SJCRH30 (cell line): ENCODE measurements around the gene SELENOH. TPM values are rescaled to one million over a fixed set of nuclear protein-coding genes. Genes with fewer than 3 reads are reported as not detected.
"Not testable (repeated sequence)": the region's sequence is repeated elsewhere in the genome, so short reads cannot be mapped to it uniquely, and the experiment has no call there.

ENCODE experiments used
- DNase-seq, 2 experiments: peaks; one replicate each; pipeline ENCODE4 v3.0.0-alpha.2; 2015 to 2020
- H3K27ac ChIP-seq: fragments of 250-450 bp; sonication (Bioruptor Pico); 2 replicates; pipeline ENCODE4 v1.5.1; 2020; ENCODE audit warnings: mild to moderate bottlenecking, moderate library complexity
- H3K27me3 ChIP-seq: fragments of 250-450 bp; sonication (Bioruptor Pico); 2 replicates; pipeline ENCODE4 v1.5.1; 2020; ENCODE audit warnings: mild to moderate bottlenecking, moderate library complexity
- H3K36me3 ChIP-seq: fragments of 250-450 bp; sonication (Bioruptor Pico); 2 replicates; pipeline ENCODE4 v1.5.1; 2020; ENCODE audit warnings: mild to moderate bottlenecking, moderate library complexity
- H3K4me1 ChIP-seq: fragments of 250-450 bp; sonication (Bioruptor Pico); 2 replicates; pipeline ENCODE4 v1.5.1; 2020; ENCODE audit warnings: mild to moderate bottlenecking, moderate library complexity
- H3K4me3 ChIP-seq: fragments of 250-450 bp; sonication (Bioruptor Pico); 2 replicates; pipeline ENCODE4 v1.5.1; 2020; ENCODE audit warnings: mild to moderate bottlenecking, moderate library complexity
- H3K9me3 ChIP-seq: fragments of 250-450 bp; sonication (Bioruptor Pico); replicated peaks from 2 replicates; pipeline ENCODE4 v1.5.1; 2020; ENCODE audit warnings: mild to moderate bottlenecking, moderate library complexity
- total RNA-seq: library from RNA; depleted of rRNA; stranded (reverse); fragments of >200 nt; shearing (Covaris generic); gene quantifications from 2 replicates; pipeline ENCODE4 v1.2.3, GENCODE V29; 2014; rRNA removed

SELENOH gene, protein sequence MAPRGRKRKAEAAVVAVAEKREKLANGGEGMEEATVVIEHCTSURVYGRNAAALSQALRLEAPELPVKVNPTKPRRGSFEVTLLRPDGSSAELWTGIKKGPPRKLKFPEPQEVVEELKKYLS
- total RNA-seq: 116 and 133 TPM in 2 replicates

DNA sequence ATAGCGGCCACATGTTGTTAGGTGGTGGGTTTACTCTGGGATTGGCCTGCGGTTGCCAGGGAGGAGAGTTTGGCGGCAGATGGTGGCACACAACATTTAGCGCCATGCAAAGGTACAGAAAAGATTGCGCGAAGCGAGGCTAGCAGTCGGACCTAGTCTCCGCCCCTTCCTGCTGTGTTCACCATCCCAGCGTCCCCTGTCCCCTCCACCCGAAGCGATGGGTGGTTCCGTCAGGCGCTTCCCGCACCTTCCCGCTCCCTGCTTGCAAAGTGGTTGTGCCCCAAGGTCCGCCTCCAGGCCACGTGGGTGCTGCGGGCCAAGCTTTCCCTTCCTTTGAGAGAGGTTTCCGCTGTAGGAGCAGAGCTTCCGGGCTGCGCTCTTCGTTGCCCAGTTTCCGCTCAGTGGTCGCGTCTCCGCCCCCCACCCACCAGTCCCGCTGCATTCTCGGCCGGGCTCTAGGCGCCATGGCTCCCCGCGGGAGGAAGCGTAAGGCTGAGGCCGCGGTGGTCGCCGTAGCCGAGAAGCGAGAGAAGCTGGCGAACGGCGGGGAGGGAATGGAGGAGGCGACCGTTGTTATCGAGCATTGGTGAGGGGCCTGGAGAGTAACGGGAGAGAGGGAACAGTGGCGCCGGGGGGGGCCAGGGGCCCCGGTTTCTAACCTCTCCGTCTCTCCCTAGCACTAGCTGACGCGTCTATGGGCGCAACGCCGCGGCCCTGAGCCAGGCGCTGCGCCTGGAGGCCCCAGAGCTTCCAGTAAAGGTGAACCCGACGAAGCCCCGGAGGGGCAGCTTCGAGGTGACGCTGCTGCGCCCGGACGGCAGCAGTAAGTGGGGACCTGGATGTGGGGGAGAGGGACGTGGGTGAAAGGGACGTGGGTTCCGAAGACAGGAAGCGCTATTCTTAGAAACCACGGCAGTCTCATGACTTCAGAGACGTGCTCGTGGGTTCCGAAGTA lies at the start of gene SELENOH:
SELENOH (plus strand) TSS at position 360 of the 955 bp plus-strand sequence; CDS start at position 465, 105 bp downstream.
- peak within 1 kb of the TSS; percentile 90 for H3K4me3 ChIP-seq
- H3K4me1 ChIP-seq: peaks cover 9% of the 10 kb centered on the region
- peak; percentile 98 for DNase-seq
- H3K27me3 ChIP-seq: no peaks in the 10 kb centered on the region
- peak within 1 kb of the TSS; percentile 76 for H3K27ac ChIP-seq
- no peaks in the 10 kb centered on the region for H3K9me3 ChIP-seq
- peaks cover 40% of the 10 kb centered on the region for H3K36me3 ChIP-seq

DNA sequence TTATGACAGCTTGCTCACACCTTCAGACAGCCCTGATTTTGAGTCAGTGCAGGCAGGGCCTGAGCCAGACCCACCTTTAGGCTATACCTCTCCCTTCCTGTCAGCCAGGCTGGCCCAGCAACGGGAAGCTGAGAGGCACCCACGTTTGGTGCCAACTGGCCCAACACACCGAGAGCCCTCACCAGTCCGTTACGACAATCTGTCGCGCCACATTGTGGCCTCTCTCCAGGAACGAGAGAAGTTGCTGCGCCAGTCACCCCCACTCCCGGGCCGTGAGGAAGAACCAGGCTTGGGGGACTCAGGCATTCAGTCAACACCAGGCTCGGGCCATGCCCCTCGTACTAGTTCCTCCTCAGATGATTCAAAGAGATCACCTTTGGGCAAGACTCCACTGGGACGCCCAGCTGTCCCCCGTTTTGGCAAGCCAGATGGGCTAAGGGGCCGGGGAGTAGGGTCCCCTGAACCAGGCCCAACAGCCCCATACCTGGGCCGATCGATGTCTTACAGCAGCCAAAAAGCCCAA lies 42.4 kb upstream of the SELENOH start:
- no peak overlapping the region for H3K27ac ChIP-seq
- no peaks in the 10 kb centered on the region for H3K9me3 ChIP-seq
- H3K4me1 ChIP-seq: no peaks in the 10 kb centered on the region
- DNase-seq: no peak
- H3K36me3 ChIP-seq: peaks cover 76% of the 10 kb centered on the region
- no peaks in the 10 kb centered on the region for H3K27me3 ChIP-seq
- no peak overlapping the region for H3K4me3 ChIP-seq

DNA sequence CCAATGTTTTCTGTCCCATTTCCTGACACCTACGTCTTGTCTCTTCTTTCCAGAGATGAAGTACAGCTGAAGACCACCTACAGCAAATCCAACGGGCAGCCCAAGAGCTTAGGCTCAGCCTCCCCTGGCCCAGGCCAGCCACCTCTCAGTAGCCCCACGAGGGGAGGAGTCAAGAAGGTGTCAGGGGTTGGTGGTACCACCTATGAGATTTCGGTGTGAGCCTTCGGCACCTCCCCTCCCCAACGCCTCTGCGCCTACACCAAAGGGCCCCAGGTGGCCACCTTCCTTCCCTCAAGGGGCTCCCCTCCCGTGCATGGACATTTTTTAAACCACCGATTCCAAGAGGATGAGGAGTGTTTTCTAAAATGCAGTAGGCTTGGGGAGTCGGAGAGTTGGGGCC lies 41.5 kb upstream of the SELENOH start:
- no peaks in the 10 kb centered on the region for H3K27me3 ChIP-seq
- no peak for DNase-seq
- peaks cover 75% of the 10 kb centered on the region for H3K36me3 ChIP-seq
- H3K4me1 ChIP-seq: no peaks in the 10 kb centered on the region
- H3K9me3 ChIP-seq: no peaks in the 10 kb centered on the region
- H3K27ac ChIP-seq: no peak overlapping the region
- H3K4me3 ChIP-seq: no peak overlapping the region

DNA sequence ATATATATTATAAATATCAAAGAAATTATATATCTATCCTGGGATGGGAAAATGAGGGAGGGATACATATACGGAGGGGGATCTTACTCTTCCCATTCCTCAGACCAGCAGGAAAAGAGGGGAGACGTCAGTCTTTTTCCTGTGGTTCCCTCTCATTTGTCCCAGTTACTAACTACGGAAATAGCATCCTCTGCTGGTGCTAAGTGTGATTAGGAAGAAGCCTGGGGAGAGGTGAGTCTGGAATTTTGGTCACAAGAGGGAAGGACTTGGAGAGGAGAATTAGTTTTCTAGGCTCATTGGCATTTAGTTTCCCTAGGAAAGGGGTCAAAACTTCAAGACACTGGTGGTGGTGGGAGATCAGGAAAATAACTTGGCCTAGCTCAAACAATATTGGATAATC lies 40.9 kb upstream of the SELENOH start:
- H3K9me3 ChIP-seq: no peaks in the 10 kb centered on the region
- no peaks in the 10 kb centered on the region for H3K4me1 ChIP-seq
- H3K27ac ChIP-seq: no peak overlapping the region
- no peak overlapping the region for H3K4me3 ChIP-seq
- peaks cover 70% of the 10 kb centered on the region for H3K36me3 ChIP-seq
- no peaks in the 10 kb centered on the region for H3K27me3 ChIP-seq
- no peak for DNase-seq

DNA sequence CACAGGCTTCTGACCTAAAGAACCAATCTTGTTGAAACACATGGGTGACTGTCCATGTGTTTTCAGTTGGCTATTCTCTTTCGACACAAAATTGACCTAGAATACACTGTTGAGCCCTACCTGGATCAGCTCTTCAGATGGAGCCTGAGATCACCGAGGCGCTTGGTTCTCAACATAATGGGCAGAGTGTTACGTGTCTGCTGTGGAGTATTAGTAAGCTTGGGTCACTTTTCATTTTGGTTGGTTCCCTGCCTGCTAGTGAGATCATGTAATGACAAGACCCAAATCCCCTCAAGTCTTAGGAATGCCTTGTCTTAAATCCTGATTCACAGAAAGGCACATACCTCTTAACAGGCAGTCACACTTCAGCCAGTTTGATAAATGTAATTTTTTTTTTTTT lies 38.0 kb upstream of the SELENOH start:
- Histone ChIP-seq H3K9me3 (no peaks in the 10 kb centered on the region), H3K36me3 (peaks cover 55% of the 10 kb centered on the region), H3K4me1 (no peaks in the 10 kb centered on the region), H3K4me3 (no peak overlapping the region), H3K27ac (no peak overlapping the region), H3K27me3 (no peaks in the 10 kb centered on the region)
- no peak for DNase-seq

DNA sequence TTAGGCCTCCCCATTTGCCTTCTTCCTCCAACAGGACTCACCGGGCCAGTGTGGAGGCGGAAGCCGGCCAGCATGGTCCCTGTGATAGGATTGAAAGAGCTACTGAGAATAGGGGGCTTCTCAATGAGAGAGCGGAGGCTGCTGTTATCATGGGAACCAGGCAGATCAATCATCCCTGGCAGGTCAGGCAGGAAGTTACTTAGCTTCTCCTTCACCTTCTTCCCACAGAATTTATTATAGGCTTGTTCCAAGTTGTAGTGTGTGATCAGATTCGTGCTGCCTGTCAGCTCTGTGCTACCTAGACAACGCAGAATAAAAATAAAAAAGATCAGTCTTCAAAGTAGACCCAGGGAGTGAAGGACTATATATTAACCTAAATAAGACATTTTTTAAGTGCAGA lies 36.4 kb upstream of the SELENOH start:
- DNase-seq: no peak
- Histone ChIP-seq H3K36me3 (peaks cover 41% of the 10 kb centered on the region), H3K4me1 (no peaks in the 10 kb centered on the region), H3K27me3 (no peaks in the 10 kb centered on the region), H3K9me3 (no peaks in the 10 kb centered on the region), H3K27ac (no peak overlapping the region), H3K4me3 (no peak overlapping the region)

DNA sequence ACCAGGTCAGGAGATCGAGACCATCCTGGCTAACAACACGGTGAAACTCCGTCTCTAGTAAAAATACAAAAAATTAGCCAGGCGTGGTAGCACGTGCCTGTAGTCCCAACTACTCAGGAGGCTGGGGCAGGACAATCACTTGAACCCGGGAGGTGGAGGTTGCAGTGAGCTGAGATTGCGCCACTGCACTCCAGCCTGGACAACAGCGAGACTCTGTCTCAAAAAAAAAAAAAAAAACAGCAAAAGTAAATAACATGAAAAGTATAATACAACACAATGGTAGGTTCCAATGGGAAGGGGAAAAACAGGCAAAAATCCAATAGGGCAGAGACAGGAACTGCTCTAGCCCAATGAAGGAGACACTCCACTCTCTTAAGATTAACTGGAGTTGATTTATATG lies 35.9 kb upstream of the SELENOH start:
- H3K9me3 ChIP-seq, DNase-seq: not testable (repeated sequence)

DNA sequence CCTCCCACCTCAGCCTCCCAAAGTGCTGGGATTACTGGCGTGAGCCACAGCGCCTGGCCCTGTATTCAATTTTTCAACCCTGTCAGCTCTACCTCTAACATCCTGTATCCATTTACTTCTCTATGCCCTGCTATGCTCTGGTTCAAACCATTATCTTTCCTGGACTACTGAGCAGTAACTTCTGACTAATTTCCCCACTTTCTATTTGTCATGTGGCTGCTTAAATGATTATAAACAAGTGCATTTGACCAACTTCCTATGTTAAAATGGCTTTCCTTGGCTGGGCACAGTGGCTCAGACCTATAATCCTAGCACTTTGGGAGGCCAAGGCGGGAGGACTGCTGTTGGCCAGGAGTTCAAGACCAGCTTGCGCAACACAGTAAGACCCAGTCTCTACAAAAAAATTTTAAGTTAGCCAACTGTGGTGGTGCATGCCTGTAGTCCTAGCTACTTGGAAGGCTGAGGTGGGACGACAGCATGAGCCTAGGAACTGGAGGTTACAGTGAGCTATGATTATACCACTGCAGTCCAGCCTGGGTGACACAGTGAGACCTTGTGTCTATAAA lies 31.4 kb upstream of the SELENOH start:
- no peaks in the 10 kb centered on the region for H3K9me3 ChIP-seq
- H3K36me3 ChIP-seq: peaks cover 13% of the 10 kb centered on the region
- no peak overlapping the region for H3K4me3 ChIP-seq
- no peak overlapping the region for H3K27ac ChIP-seq
- peaks cover 5% of the 10 kb centered on the region; the same call in 1 of the 2 replicates for H3K4me1 ChIP-seq
- no peaks in the 10 kb centered on the region for H3K27me3 ChIP-seq
- DNase-seq: no peak

More for the DNA sequence above, 35.9 kb upstream of the SELENOH start:
- not testable (repeated sequence) for H3K4me1 ChIP-seq, H3K4me3 ChIP-seq, H3K27ac ChIP-seq, H3K27me3 ChIP-seq
- H3K36me3 ChIP-seq: peaks cover 37% of the 10 kb centered on the region

DNA sequence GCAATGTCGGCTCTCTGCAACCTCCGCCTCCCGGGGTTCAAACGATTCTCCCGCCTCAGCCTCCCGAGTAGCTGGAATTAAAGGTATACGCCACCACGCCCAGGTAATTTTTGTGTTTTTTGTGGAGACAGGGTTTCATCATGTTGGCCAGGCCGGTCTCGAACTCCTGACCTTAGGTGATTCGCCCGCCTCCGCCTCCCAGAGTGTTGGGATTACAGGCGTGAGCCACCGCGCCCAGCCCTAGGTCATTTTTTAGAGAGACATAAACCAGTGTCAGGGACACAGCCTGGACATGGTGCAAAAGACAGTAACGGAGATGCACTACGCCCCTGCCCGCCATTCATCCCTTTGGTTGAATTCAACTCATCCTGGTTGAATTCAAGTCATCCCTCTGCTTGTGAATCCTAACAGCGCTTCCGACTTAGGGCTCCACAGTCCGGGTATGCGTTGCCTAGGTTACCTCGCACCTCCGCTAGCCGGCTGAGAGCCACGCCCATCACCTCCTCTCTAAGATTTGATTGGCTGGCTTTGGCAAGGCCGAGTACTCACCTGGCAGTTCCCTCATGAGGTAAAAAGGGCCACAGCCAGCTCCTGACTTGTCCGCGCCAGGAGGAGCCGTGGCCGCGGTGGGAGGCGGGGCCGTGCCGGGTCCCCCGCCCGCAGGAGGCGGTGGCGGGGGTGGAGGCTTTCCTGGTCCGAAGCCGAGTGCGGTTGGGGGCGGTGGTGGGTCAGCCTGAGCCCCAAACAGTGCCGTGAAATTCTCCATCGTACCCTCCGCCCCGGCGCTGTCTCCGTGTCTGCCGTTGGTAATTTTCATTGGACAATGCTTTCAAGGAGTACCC lies 29.7 kb upstream of the SELENOH start, which contains the start of gene MED19:
MED19 (minus strand) TSS at position 802 of the 842 bp plus-strand sequence; CDS start at position 766, 36 bp downstream.
- H3K27ac ChIP-seq: peak within 1 kb of the TSS; percentile 78
- peaks cover 12% of the 10 kb centered on the region for H3K36me3 ChIP-seq
- peak; percentile 71 to 78 for DNase-seq

DNA sequence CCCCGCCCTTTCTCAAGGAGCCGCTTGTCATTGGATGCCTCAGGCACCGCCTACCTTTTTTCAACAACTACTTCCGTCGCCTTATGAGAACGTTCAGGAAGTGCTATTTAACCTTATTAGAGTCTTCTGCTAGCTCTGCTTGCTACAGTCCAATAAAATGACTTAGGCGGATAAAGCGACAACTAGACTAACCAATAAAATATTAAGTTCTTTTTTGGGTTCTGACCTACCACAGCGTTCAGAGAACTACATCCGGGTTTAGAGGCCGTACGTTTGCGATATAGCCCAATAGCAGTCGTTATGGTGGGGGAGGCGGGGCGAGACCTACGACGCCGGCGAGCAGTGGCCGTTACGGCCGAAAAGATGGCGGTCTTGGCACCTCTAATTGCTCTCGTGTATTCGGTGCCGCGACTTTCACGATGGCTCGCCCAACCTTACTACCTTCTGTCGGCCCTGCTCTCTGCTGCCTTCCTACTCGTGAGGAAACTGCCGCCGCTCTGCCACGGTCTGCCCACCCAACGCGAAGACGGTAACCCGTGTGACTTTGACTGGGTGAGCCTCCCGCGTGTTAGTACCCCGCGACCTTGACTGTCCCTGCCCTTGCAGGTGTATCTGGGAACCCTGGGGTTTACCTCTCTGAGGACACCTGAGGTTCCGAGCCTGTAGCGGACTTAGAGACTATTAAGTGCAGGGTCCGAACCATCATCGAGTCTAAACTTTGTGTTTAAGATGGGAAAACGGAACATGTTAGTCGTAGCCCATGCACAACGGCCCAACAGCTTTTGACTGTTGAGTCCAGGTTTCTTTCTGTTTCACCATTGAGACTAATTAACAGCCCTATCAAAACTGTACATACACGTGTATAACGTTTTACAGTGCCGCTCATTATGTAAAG lies 28.8 kb upstream of the SELENOH start, which contains the start of gene TMX2:
TMX2 (plus strand) TSS at position 338 of the 895 bp plus-strand sequence; CDS start at position 364, 26 bp downstream.
- Histone ChIP-seq H3K27me3 (no peaks in the 10 kb centered on the region), H3K4me1 (peaks cover 5% of the 10 kb centered on the region; the same call in 1 of the 2 replicates), H3K36me3 (peaks cover 12% of the 10 kb centered on the region), H3K9me3 (no peaks in the 10 kb centered on the region), H3K27ac (peak within 1 kb of the TSS; percentile 78), H3K4me3 (peak within 1 kb of the TSS; percentile 83)
- DNase-seq: peak; percentile 94 to 98

More for the DNA sequence above, 29.7 kb upstream of the SELENOH start, which contains the start of gene MED19:
- Histone ChIP-seq H3K9me3 (no peaks in the 10 kb centered on the region), H3K27me3 (no peaks in the 10 kb centered on the region), H3K4me1 (peaks cover 5% of the 10 kb centered on the region; the same call in 1 of the 2 replicates), H3K4me3 (peak within 1 kb of the TSS; percentile 83)

DNA sequence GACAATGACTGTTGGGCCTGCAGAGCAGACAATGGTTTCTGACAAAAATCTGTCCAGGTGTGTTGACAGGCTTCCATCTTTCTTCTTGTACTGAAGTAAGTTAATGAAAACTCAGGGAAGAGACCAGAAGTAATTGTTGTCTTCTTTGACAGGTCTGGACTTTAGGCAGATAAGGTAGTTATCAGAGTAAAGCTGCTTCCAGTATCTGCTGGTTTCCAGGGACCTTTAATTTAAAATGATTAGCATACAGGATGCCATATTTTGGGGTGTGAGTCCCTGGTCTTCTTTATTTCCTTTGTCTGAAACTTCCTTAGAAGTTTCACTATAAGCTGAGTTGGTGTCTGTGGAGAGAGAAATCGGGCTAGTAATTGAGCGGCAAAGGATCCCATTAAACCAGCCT lies 27.5 kb upstream of the SELENOH start:
- Histone ChIP-seq H3K4me1 (peaks cover 5% of the 10 kb centered on the region; the same call in 1 of the 2 replicates), H3K27ac (no peak overlapping the region), H3K4me3 (peak overlapping the region; percentile 83), H3K36me3 (peaks cover 16% of the 10 kb centered on the region), H3K9me3 (no peaks in the 10 kb centered on the region), H3K27me3 (no peaks in the 10 kb centered on the region)
- no peak for DNase-seq

DNA sequence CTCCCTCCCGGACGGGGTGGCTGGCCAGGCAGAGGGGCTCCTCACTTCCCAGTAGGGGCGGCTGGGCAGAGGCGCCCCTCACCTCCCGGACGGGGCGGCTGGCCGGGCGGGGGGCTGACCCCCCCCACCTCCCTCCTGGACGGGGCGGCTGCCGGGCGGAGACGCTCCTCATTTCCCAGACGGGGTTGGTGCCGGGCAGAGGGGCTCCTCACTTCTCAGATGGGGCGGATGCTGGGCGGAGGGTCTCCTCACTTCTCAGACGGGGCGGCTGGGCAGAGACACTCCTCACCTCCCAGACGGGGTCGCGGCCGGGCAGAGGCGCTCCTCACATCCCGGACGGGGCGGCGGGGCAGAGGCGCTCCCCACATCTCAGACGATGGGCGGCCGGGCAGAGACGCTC lies 24.6 kb upstream of the SELENOH start:
- not testable (repeated sequence) for H3K27ac ChIP-seq, H3K4me3 ChIP-seq, DNase-seq, H3K4me1 ChIP-seq, H3K27me3 ChIP-seq, H3K9me3 ChIP-seq
- H3K36me3 ChIP-seq: peaks cover 31% of the 10 kb centered on the region

DNA sequence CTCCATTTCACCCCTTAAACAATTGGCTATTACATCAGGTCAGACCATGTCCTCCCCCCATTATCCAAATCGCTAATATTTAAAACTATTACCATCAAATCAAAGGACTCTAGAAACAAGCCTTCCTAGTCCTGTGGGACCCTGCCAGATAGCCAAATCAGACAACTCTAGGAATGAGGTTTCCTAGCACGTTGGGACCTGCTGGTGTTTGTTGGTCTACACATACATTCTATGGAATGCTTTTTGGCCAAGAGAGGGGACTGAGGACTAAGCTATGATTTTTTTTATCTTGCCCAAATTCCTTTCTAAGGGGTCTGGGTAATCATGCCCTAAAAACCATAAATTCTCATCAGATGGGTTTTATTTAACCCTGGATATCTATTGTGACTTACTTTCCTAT lies 14.1 kb upstream of the SELENOH start:
- no peak for DNase-seq
- Histone ChIP-seq H3K4me1 (no peaks in the 10 kb centered on the region), H3K27me3 (no peaks in the 10 kb centered on the region), H3K4me3 (no peak overlapping the region), H3K9me3 (no peaks in the 10 kb centered on the region), H3K27ac (no peak overlapping the region), H3K36me3 (peaks cover 35% of the 10 kb centered on the region)
